HG03135 (cell line): ENCODE results near the gene FGD5.

Experiments
- ATAC-seq: cut with Tn5 transposase; IDR thresholded peaks from one replicate; pipeline ENCODE4 v1.9.1; 2021; ENCODE audit warnings: mild to moderate bottlenecking, moderate library complexity; ENCODE audit not compliant: unreplicated experiment

The FGD5 gene

GRCh38 chr3:14823393-14823792, 4.6 kb downstream of the FGD5 start:
- no peak for ATAC-seq

GRCh38 chr3:14823910-14824629, 5.3 kb downstream of the FGD5 start:
- no peak for ATAC-seq

GRCh38 chr3:14824646-14825045, 5.9 kb downstream of the FGD5 start:
- no peak for ATAC-seq

- no peak for ATAC-seq
These were observed 7.3 kb downstream of the FGD5 start for GRCh38 chr3:14826069-14826468.

- no peak for ATAC-seq
These were observed 9.0 kb downstream of the FGD5 start for GRCh38 chr3:14827776-14828175.

- ATAC-seq = no peak
These were observed 11.0 kb downstream of the FGD5 start for GRCh38 chr3:14829811-14830210.

- no peak for ATAC-seq
These were observed 13.2 kb downstream of the FGD5 start for GRCh38 chr3:14831916-14832450.

- no peak for ATAC-seq
These were observed 14.4 kb downstream of the FGD5 start for GRCh38 chr3:14832975-14833722.

- ATAC-seq = no peak
These were observed 15.4 kb downstream of the FGD5 start for GRCh38 chr3:14834121-14834520.

- no peak for ATAC-seq
These were observed 16.2 kb downstream of the FGD5 start for GRCh38 chr3:14834807-14835466.

- ATAC-seq = no peak
These were observed 17.3 kb downstream of the FGD5 start for GRCh38 chr3:14836049-14836468.

- no peak for ATAC-seq
These were observed 18.6 kb downstream of the FGD5 start for GRCh38 chr3:14837186-14837877.

GRCh38 chr3:14837878-14838258, 19.1 kb downstream of the FGD5 start:
- no peak for ATAC-seq

GRCh38 chr3:14839236-14839635, 20.5 kb downstream of the FGD5 start:
- no peak for ATAC-seq

GRCh38 chr3:14841836-14842235, 23.1 kb downstream of the FGD5 start:
- ATAC-seq = no peak

- ATAC-seq = no peak
These were observed 23.5 kb downstream of the FGD5 start for GRCh38 chr3:14842277-14842676.

GRCh38 chr3:14843321-14843720, 24.6 kb downstream of the FGD5 start:
- no peak for ATAC-seq

GRCh38 chr3:14844386-14845170, 25.8 kb downstream of the FGD5 start:
- no peak for ATAC-seq

GRCh38 chr3:14845180-14845579, 26.4 kb downstream of the FGD5 start:
- no peak for ATAC-seq

GRCh38 chr3:14845826-14846225, 27.1 kb downstream of the FGD5 start:
- ATAC-seq = no peak
